SU-DHL-6 (cell line): ENCODE results near the gene TMEM79.
A peak's percentile ranks its signal among the peaks of the same experiment; 100 is the strongest.

Experiments
- H2AFZ ChIP-seq: fragments of 200-600 bp; sonication (generic); 2 replicates; pipeline ENCODE4 v1.6.1; 2014; ENCODE audit warnings: low read depth, mild to moderate bottlenecking, moderate library complexity, mixed read lengths, antibody characterized with exemption, low read length; ENCODE audit not compliant: severe bottlenecking
- H3F3A ChIP-seq: fragments of 200-600 bp; shearing (Covaris generic); 2 replicates; pipeline ENCODE4 v1.6.0; 2016; ENCODE audit warnings: antibody characterized with exemption, mild to moderate bottlenecking; ENCODE audit not compliant: insufficient read depth
- H3K27ac ChIP-seq: fragments of 200-600 bp; sonication (generic); 2 replicates; pipeline ENCODE4 v1.5.1; 2016; ENCODE audit warnings: low read depth, mild to moderate bottlenecking, low read length, moderate library complexity, mixed read lengths
- H3K27me3 ChIP-seq: fragments of 200-600 bp; sonication (generic), shearing (Covaris generic); 2 replicates; pipeline ENCODE4 v1.6.0; 2014; ENCODE audit warnings: mild to moderate bottlenecking, low read length
- H3K36me3 ChIP-seq: fragments of 200-600 bp; sonication (generic); 2 replicates; pipeline ENCODE4 v1.6.1; 2014; ENCODE audit warnings: mild to moderate bottlenecking, low read length, mixed read lengths
- H3K4me2 ChIP-seq: fragments of 300-600, 200-600 bp; shearing (Covaris generic), sonication (generic); 2 replicates; pipeline ENCODE4 v1.6.0; 2014; ENCODE audit warnings: low read length, low read depth, mild to moderate bottlenecking; ENCODE audit not compliant: poor library complexity, severe bottlenecking
- H3K4me3 ChIP-seq: fragments of 200-600 bp; sonication (generic); 2 replicates; pipeline ENCODE4 v1.5.1; 2014; ENCODE audit warnings: antibody characterized with exemption, low read length, mild to moderate bottlenecking, mixed read lengths; ENCODE audit not compliant: insufficient read depth, poor library complexity, severe bottlenecking
- H3K79me2 ChIP-seq: fragments of 200-600 bp; sonication (generic); 2 replicates; pipeline ENCODE4 v1.6.1; 2014; ENCODE audit warnings: mild to moderate bottlenecking, low read length, moderate library complexity; ENCODE audit not compliant: insufficient read depth
- H3K9ac ChIP-seq: fragments of 200-600 bp; sonication (generic); 2 replicates; pipeline ENCODE4 v1.7.0; 2014; ENCODE audit warnings: mild to moderate bottlenecking, low read length
- H3K9me2 ChIP-seq: fragments of 200-600 bp; sonication (generic); replicated peaks from 2 replicates; pipeline ENCODE4 v1.6.1; 2014; ENCODE audit warnings: low read length; ENCODE audit not compliant: insufficient read depth
- H3K9me3 ChIP-seq: fragments of 200-600 bp; sonication (generic); 2 replicates; pipeline ENCODE4 v1.6.1; 2014; ENCODE audit warnings: low read length, mixed read lengths; ENCODE audit not compliant: insufficient read depth
- H4K20me1 ChIP-seq: fragments of 200-600 bp; sonication (generic); 2 replicates; pipeline ENCODE4 v1.6.1; 2014; ENCODE audit warnings: low read depth, mild to moderate bottlenecking, antibody characterized with exemption, low read length, moderate library complexity, mixed read lengths
- CTCF ChIP-seq: fragments of 200-600 bp; sonication (generic); IDR thresholded peaks from one replicate; pipeline ENCODE4 v1.5.1; 2017; ENCODE audit warnings: antibody characterized with exemption, mild to moderate bottlenecking, low read length, moderate library complexity; ENCODE audit not compliant: insufficient read depth, poor library complexity, severe bottlenecking
- EZH2phosphoT487 ChIP-seq: fragments of 200-600 bp; sonication (generic), shearing (Covaris generic); conservative IDR thresholded peaks from 2 replicates; pipeline ENCODE4 v1.6.1; 2018; ENCODE audit warnings: mild to moderate bottlenecking, antibody characterized with exemption, low read length, moderate library complexity, mixed read lengths

Gene TMEM79

DNA sequence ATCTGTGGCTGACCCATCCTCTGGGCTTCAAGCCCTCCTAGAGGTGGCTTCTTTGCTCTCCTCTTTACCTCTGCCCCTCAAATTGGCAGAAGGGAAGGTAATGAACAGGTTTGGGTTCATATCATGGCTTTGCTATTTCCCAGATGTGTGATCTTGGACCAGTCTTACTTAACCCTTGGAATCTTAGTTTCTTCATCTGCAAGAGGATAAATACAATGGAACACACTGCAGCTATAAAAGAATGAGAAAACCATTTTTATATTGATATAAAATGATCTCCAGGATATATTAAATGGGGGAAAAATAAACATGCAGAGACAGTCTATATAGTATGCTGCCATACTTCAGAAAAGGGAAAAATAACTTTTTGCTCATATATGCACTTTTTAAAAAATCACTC, 5.7 kb downstream of the TMEM79 start:
- Histone ChIP-seq H3K36me3 (peaks cover 4% of the 10 kb centered on the region; the same call in 1 of the 2 replicates), H4K20me1 (no peaks in the 10 kb centered on the region), H3K27ac (no peak overlapping the region), H2AFZ (no peak overlapping the region), H3F3A (0 out of 2 replicates have a peak, but pooled peaks cover 5% of the 10 kb centered on the region), H3K9me2 (no peaks in the 10 kb centered on the region), H3K9ac (no peak overlapping the region), H3K4me2 (no peak overlapping the region), H3K27me3 (no peaks in the 10 kb centered on the region), H3K4me3 (no peak overlapping the region), H3K9me3 (no peaks in the 10 kb centered on the region), H3K79me2 (no peaks in the 10 kb centered on the region)
- TF ChIP-seq CTCF (no peak), EZH2phosphoT487 (no peak)

GRCh38 chr1:156291226-156292061, 7.3 kb downstream of the TMEM79 start:
- Histone ChIP-seq H3K4me3 (peak overlapping the region; percentile 41), H3K4me2 (peak overlapping the region; percentile 47), H3K9ac (peak overlapping the region; percentile 35; the same call in 1 of the 2 replicates), H3K27me3 (no peaks in the 10 kb centered on the region), H2AFZ (no peak overlapping the region), H3K9me3 (no peaks in the 10 kb centered on the region), H3F3A (0 out of 2 replicates have a peak, but pooled peaks cover 5% of the 10 kb centered on the region), H3K36me3 (peaks cover 4% of the 10 kb centered on the region; the same call in 1 of the 2 replicates), H3K27ac (no peak overlapping the region), H3K79me2 (no peaks in the 10 kb centered on the region), H4K20me1 (no peaks in the 10 kb centered on the region), H3K9me2 (no peaks in the 10 kb centered on the region)
- TF ChIP-seq CTCF (no peak), EZH2phosphoT487 (no peak)

DNA sequence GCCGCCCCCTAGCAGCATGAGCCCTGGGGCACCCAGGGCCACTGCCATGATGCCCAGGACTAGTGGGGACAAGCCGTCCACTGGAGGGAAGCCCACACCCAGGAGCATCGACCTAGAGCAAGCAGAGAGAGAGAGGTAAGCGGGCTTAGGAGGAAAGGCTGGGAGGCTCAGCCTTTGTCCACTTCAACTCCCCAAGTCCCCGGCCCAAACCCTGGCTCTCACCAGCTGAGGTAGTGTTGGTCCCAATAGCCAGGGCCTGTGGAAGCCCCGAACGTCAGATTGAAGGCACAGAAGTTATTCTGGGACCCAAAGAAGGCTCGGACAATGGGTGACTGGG, 8.9 kb downstream of the TMEM79 start:
- no peaks in the 10 kb centered on the region for H4K20me1 ChIP-seq
- no peak overlapping the region for H3K4me2 ChIP-seq
- H3K27ac ChIP-seq: no peak overlapping the region
- no peaks in the 10 kb centered on the region for H3K9me2 ChIP-seq
- no peaks in the 10 kb centered on the region for H3K79me2 ChIP-seq
- H3K9me3 ChIP-seq: no peaks in the 10 kb centered on the region
- no peak overlapping the region for H2AFZ ChIP-seq
- TF ChIP-seq EZH2phosphoT487 (no peak), CTCF (no peak)
- H3F3A ChIP-seq: 0 out of 2 replicates have a peak, but pooled peaks cover 5% of the 10 kb centered on the region
- no peak overlapping the region for H3K4me3 ChIP-seq
- H3K9ac ChIP-seq: no peak overlapping the region
- no peaks in the 10 kb centered on the region for H3K27me3 ChIP-seq
- H3K36me3 ChIP-seq: peaks cover 4% of the 10 kb centered on the region; the same call in 1 of the 2 replicates
